Upper lobe of left lung (tissue), 4 donors: ENCODE data around the gene TMEM140.

Source experiments
- EP300 ChIP-seq, 4 donors: sonication (generic); formaldehyde crosslinking; IDR thresholded peaks; one replicate each; pipeline ENCODE4 v1.5.1; 2017; ENCODE audit warnings: antibody characterized with exemption in 4 of 4, control low read depth in 2 of 4
- POLR2A ChIP-seq, 4 donors: fragments of 450-650 bp; IDR thresholded peaks; one replicate each; pipeline ENCODE4 v1.5.1; 2016 to 2017; ENCODE audit warnings: antibody characterized with exemption in 4 of 4, mild to moderate bottlenecking in 2 of 4
- POLR2AphosphoS5 ChIP-seq, 2 donors: sonication (generic); formaldehyde crosslinking; IDR thresholded peaks; one replicate each; pipeline ENCODE4 v1.5.1; 2017; ENCODE audit warnings: antibody characterized with exemption in 2 of 2
- TF ChIP-seq, protein P1 (sequence below), 6 experiments: fragments of 450-650 bp in 4 of 6; fragments of 200-600 bp in 2 of 6; sonication (generic) in 2 of 6; IDR thresholded peaks; one replicate each; pipeline ENCODE4 v1.5.1; 2016 to 2019; ENCODE audit warnings: antibody characterized with exemption in 6 of 6

- TF ChIP-seq, protein P1, sequence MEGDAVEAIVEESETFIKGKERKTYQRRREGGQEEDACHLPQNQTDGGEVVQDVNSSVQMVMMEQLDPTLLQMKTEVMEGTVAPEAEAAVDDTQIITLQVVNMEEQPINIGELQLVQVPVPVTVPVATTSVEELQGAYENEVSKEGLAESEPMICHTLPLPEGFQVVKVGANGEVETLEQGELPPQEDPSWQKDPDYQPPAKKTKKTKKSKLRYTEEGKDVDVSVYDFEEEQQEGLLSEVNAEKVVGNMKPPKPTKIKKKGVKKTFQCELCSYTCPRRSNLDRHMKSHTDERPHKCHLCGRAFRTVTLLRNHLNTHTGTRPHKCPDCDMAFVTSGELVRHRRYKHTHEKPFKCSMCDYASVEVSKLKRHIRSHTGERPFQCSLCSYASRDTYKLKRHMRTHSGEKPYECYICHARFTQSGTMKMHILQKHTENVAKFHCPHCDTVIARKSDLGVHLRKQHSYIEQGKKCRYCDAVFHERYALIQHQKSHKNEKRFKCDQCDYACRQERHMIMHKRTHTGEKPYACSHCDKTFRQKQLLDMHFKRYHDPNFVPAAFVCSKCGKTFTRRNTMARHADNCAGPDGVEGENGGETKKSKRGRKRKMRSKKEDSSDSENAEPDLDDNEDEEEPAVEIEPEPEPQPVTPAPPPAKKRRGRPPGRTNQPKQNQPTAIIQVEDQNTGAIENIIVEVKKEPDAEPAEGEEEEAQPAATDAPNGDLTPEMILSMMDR (IDR thresholded peaks at IDR 0.05) = no peak
- TF ChIP-seq EP300 (IDR thresholded peaks at IDR 0.05) (no peak), POLR2A (IDR thresholded peaks at IDR 0.05) (no peak), POLR2AphosphoS5 (IDR thresholded peaks at IDR 0.05) (no peak)
Measured at GRCh38 chr7:135200821-135201331, 53.0 kb downstream of the TMEM140 start.
